Esophagus (tissue), 2 donors: ENCODE results near the gene KNSTRN. TPM values are rescaled to one million over a fixed set of nuclear protein-coding genes. Genes with fewer than 3 reads are reported as not detected.

Experiments used
- H3K27ac ChIP-seq, 2 donors: one replicate each; pipeline ENCODE4 v1.5.1; 2013; ENCODE audit warnings: low read depth in 2 of 2, mild to moderate bottlenecking in 2 of 2, inconsistent platforms in 1 of 2, low read length in 1 of 2, moderate library complexity in 1 of 2
- H3K27me3 ChIP-seq, 2 donors: one replicate each; pipeline ENCODE4 v1.6.1; 2013; ENCODE audit warnings: low read length in 2 of 2, control low read depth in 1 of 2, mild to moderate bottlenecking in 1 of 2; ENCODE audit not compliant: insufficient read depth in 2 of 2, control insufficient read depth in 1 of 2
- H3K36me3 ChIP-seq, 2 donors: one replicate each; pipeline ENCODE4 v1.6.1; 2013; ENCODE audit warnings: low read length in 1 of 2; ENCODE audit not compliant: control insufficient read depth in 2 of 2, insufficient read depth in 2 of 2
- H3K4me1 ChIP-seq, 2 donors: one replicate each; pipeline ENCODE4 v1.6.1; 2013; ENCODE audit warnings: low read length in 1 of 2; ENCODE audit not compliant: control insufficient read depth in 2 of 2, insufficient read depth in 2 of 2
- H3K4me3 ChIP-seq, 2 donors: one replicate each; pipeline ENCODE4 v1.5.1; 2013; ENCODE audit warnings: low read length in 2 of 2, mild to moderate bottlenecking in 2 of 2, low read depth in 1 of 2, moderate library complexity in 1 of 2
- H3K9me3 ChIP-seq, 2 donors: one replicate each; pipeline ENCODE4 v1.6.1; 2013; ENCODE audit warnings: mild to moderate bottlenecking in 2 of 2, low read depth in 1 of 2, low read length in 1 of 2, moderate library complexity in 1 of 2; ENCODE audit not compliant: control insufficient read depth in 2 of 2, insufficient read depth in 1 of 2
- WGBS, 2 donors: extraction: QIAGEN DNeasy Blood & Tissue Kit; methylation state at CpG; one replicate each; pipeline ENCODE4 v1.1.7; 2013; 5-methylcytosine and 5-hydroxymethylcytosine counted together
- polyA plus RNA-seq, 2 donors: library from polyadenylated mRNA; stranded (reverse); fragments of 200-250 nt; gene quantifications; one replicate each; pipeline ENCODE4 v1.2.3, GENCODE V29; 2013
- donor health status: healthy with polysubstance abuse.
- donor health status: Bipolar disorder and iron deficiency.

KNSTRN gene
- polyA plus RNA-seq, 2 donors, result 11.3 TPM

DNA sequence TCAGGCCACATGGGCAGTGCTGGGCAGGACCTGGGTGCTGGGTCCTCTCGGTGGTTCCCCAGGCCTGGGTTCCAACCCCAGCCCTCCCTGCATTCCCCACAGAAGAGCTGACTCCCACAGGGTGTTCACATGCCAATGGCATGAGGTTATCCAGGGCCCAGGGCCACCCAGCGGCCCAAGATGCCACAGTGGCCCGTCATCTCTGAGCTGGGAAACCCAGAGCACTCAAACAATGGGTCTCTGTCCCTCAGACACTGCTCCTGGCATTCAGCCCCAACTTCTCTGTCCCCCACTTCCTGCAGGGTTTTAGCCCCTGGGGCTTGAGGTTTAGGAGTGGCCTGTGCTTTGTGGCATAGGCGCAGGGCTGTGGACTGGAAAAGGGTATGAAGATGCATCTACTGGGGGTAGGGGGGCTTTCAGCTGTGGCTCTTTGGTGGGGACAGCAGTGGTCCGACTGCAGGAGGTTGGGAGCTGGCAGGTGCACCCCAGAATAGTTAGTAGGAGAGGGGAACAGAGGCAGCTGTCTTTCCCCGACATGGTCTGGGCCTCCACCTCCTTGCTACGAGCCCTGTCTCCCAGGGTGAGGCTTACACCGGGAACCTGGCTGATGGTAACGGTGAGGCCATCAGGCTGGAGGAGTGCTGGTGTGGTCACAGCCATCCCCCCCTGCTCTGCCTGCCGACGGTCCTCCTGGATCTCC lies 43.5 kb upstream of the KNSTRN start:
- no peaks in the 10 kb centered on the region for H3K27me3 ChIP-seq
- H3K36me3 ChIP-seq, result peaks cover 0 to 11% of the 10 kb centered on the region in 2 donors
- peak overlapping the region; percentile 95 to 99 for H3K27ac ChIP-seq
- H3K4me1 ChIP-seq, result peaks cover 21 to 61% of the 10 kb centered on the region in 2 donors
- H3K9me3 ChIP-seq, result no peaks in the 10 kb centered on the region
- 67 to 74% methylated on average over 11 of the region's 11 CpGs for WGBS, 2 donors
- peak overlapping the region; percentile 60 to 64 for H3K4me3 ChIP-seq

DNA sequence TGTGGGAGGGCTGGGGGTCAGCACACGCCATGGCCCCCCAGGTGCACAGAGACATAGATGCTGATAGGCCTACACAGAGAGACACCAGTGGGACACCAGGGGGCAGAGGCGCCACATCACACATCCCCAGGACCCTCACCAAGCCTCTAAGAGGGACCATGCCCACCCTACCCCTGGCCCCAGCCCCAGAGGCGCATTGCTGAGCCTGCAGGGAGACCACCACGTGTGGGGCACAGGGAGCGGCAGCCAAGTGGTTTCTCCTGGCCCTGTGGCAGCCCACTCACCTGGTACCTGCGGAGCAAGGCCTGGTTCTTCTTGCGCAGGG lies 42.9 kb upstream of the KNSTRN start:
- Histone ChIP-seq H3K9me3 (no peaks in the 10 kb centered on the region), H3K4me3 (peak overlapping the region; percentile 60 to 64), H3K36me3 (peaks cover 0 to 11% of the 10 kb centered on the region in 2 donors), H3K27ac (peak overlapping the region; percentile 95 to 99), H3K4me1 (peaks cover 20 to 60% of the 10 kb centered on the region in 2 donors), H3K27me3 (no peaks in the 10 kb centered on the region)
- 77 to 86% methylated on average over 7 of the region's 7 CpGs for WGBS, 2 donors

DNA sequence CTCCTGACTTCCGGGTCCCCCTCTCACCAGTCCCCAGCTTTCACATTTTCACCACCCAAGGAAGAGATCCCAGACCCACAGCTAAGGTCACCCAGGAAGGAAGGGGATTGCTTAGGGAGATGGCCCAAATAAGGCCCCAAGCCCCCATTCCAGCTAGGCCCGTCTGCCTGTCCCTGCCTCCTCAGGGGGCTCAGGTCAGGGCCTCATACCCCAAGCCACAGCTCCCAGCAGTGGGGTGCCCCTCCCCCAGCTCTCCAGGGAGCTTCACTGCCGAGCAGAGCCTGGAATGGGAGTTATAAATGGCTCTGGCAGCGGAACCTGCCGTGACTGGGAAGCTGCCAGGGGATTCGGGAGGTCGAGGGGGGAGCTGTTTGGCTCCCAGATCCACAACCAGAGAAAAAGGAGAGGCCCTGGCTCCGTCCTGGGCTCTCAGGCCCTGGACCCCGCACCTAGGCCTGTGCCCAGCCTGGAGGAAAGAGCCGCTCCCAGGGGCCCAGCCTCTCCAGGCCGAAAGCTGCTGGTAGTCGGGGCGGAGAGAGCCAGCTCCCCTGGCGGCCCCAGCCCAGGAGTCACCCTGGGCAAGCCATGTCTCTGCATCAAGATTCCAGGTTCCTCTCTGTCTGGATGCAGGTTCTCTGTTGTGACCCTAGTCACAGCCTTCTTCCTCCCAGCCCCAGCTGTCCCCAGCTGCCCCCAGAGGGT lies 42.3 kb upstream of the KNSTRN start:
- Histone ChIP-seq H3K9me3 (no peaks in the 10 kb centered on the region), H3K36me3 (peaks cover 0 to 11% of the 10 kb centered on the region in 2 donors), H3K4me1 (peaks cover 19 to 59% of the 10 kb centered on the region in 2 donors), H3K4me3 (peak overlapping the region; percentile 60 to 64), H3K27ac (peak overlapping the region; percentile 95 to 99), H3K27me3 (no peaks in the 10 kb centered on the region)
- 27 to 28% methylated on average over 14 of the region's 14 CpGs for WGBS, 2 donors

DNA sequence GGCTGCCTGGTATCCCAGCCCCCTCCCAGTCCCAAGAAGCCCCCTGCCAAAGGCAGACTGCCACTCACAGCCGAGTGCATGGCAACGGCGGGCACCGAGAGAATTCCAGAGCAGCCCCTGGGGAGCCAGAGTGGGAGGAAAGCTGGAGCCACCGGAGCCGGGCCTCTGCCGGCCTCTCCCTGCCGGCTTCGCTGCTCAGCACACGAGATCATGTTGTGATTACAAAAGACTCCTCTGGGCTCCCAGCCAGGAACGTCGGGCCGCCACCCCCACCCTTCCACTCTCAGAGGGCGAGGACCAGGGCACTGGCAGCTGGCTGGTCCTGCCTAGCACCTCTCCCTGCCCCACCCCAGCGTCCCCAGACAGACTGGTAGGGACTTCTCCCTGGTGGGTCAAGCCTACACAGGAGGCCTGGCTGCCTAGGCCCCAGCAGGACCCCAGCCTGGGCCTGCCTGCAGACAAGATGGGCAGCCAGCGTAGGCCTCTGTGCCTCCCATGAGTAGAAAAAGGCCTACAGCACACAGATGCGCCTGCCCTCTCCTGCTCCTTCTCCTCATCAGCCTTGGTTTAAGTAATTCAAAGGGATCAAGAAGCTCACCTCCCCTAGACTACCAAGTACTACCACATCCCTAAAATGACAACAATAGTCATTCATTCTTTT lies 41.7 kb upstream of the KNSTRN start, which contains the start of gene CCDC9B:
Gene CCDC9B, minus strand, starts transcription at position 200 of the 661 bp plus-strand sequence. Its CDS starts 120 bp downstream, at position 80.
- Histone ChIP-seq H3K36me3 (peaks cover 0 to 11% of the 10 kb centered on the region in 2 donors), H3K27ac (peak within 1 kb of the TSS; percentile 95 to 99), H3K4me1 (peaks cover 16 to 53% of the 10 kb centered on the region in 2 donors), H3K9me3 (no peaks in the 10 kb centered on the region), H3K27me3 (no peaks in the 10 kb centered on the region), H3K4me3 (peak within 1 kb of the TSS; percentile 60 to 64)
- WGBS, 2 donors, result 17 to 23% methylated on average over 14 to 17 of the region's 17 CpGs

DNA sequence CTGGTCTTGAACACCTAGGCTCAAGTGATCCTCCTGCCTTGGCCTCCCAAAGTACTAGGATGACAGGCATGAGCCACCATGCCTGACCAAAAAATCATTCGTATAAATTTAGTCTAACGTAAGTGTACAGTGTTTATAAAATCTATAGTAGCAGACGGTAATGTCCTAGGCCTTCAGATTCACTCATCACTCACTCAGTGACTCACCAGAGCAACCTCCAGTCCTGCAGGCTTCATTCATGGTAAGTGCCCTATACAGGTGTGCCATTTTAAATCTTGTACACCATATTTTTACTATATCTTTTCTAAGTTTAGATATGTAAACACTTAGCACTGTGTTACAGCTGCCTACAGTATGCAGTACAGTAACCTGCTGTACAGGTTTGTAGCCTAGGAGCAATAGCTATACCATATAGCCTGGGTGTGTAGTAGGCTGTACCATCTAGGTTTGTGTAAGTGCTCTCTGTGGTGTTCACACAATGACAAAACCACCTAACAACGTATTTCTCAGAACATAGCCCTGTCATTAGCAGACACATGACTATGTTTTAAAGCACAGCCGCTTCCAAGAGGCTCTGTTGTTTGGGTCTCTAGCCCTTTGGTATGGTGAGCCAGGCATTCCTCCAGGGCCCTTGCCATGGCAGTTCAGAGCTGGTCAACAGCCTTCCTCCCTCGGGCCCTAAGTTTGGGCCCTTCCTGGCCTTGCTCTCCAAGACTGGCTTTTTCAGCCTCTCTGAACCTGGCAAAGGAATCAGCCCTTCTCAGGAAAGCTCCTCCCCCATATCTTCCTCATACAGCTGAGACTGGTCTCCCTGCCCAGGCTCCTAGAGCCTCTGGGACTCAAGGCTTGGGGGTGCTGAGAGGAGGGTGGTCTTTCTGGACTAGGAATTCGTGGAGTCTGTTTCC lies 39.9 kb upstream of the KNSTRN start:
- Histone ChIP-seq H3K4me1 (peaks cover 11 to 57% of the 10 kb centered on the region in 2 donors), H3K27me3 (no peaks in the 10 kb centered on the region), H3K9me3 (no peaks in the 10 kb centered on the region), H3K36me3 (peaks cover 0 to 4% of the 10 kb centered on the region in 2 donors), H3K4me3 (no peak overlapping the region), H3K27ac (peak overlapping the region; percentile 93 to 96)
- WGBS, 2 donors, result 58 to 63% methylated on average over 7 of the region's 7 CpGs

DNA sequence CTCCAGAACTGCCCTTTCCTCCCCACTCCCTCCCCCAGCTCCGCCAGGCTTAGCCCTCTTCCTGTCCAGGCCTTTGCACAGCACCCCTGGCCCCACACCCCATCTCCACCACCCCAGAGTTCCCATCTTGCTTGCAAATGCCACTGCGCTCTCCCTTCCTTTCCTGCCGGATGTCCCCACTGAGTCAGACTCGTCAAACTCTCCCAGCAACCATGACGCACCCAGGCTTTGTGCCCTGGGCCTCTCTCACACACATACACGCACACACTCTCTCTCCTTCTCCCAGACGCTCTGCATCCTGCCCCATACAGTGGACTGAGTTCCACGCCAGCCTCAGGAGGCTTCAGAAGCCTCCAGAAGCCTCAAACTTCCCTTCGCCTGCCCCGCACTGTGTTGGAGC lies 39.0 kb upstream of the KNSTRN start:
- Histone ChIP-seq H3K9me3 (no peaks in the 10 kb centered on the region), H3K4me1 (peaks cover 9 to 55% of the 10 kb centered on the region in 2 donors), H3K27ac (peak overlapping the region; percentile 93 to 96), H3K4me3 (no peak overlapping the region), H3K36me3 (peaks cover 0 to under 1% of the 10 kb centered on the region in 2 donors), H3K27me3 (no peaks in the 10 kb centered on the region)
- WGBS, 2 donors, result 67 to 73% methylated on average over 10 of the region's 10 CpGs

DNA sequence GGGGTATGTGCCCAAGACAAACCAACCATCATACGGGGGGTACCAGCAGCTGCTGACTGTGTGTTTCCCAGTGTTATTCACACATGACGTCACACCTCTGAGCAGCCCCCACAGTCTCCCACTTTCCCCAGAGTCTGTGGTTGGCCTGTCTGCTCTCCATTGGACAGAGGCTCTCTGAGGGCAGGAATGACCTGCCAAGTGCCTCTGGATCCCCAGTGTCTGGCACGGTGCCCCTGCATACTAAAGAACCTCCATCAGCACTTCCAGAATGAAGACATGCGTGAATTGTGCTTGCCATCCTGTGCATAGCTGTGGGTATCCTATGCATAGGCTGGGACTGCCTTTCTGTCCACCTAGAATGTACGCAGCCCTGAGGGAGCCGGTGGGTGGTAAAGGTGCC lies 38.3 kb upstream of the KNSTRN start:
- H3K4me1 ChIP-seq, result peaks cover 5 to 51% of the 10 kb centered on the region in 2 donors
- H3K4me3 ChIP-seq, result no peak overlapping the region
- H3K27ac ChIP-seq, result peak overlapping the region; percentile 93 to 96
- H3K9me3 ChIP-seq, result no peaks in the 10 kb centered on the region
- no peaks in the 10 kb centered on the region for H3K36me3 ChIP-seq
- H3K27me3 ChIP-seq, result no peaks in the 10 kb centered on the region
- WGBS, 2 donors, result 45% methylated on average over 6 of the region's 6 CpGs

DNA sequence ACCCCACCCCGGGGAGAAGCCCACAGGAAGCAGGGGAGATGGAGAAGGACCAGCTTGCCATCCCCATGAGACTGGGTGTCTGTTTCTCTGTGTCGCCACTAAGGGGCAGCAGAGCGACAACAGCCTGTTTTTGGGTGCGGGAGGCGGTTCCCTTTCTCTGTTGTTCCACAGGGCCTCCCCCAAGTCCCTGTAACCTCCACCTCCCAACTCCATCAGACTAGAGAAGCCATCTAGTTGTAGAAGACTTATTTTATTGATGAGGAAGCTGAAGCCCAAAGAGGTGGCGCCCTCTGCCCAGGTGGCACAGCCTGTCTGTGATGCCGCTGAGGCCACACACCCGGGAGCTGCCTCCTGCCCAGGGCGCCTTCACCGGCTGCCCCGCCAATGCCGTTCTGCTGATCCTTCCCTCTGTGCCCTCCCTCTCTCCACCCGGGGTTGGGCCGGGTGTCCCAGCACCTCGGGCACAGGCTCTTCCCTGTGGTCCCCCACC lies 37.8 kb upstream of the KNSTRN start:
- H3K9me3 ChIP-seq, result no peaks in the 10 kb centered on the region
- H3K4me1 ChIP-seq, result peaks cover 5 to 47% of the 10 kb centered on the region in 2 donors
- no peaks in the 10 kb centered on the region for H3K36me3 ChIP-seq
- no peaks in the 10 kb centered on the region for H3K27me3 ChIP-seq
- no peak overlapping the region for H3K4me3 ChIP-seq
- peak overlapping the region in 1 of 2 donors; percentile 96 for H3K27ac ChIP-seq
- 31 to 32% methylated on average over 15 of the region's 15 CpGs for WGBS, 2 donors
